Activated naive CD8-positive, alpha-beta T cell treated with anti-CD3 and anti-CD28 coated beads, Interleukin-2, amount 10 ng/mL, durations not matched to agents 7 days and 5 days (primary cell): ENCODE measurements around the gene CDS2. TPM values are rescaled to one million over a fixed set of nuclear protein-coding genes. Genes with fewer than 3 reads are reported as not detected.

Source experiments
- ATAC-seq: fragments of 150-1000 bp; cut with Tn5 transposase; one replicate; pipeline ENCODE4 v1.10.0; 2021; ENCODE audit warnings: low read depth, moderate library complexity
- POLR2A ChIA-PET: fragments of 350-600 bp; sonication (Branson Sonifier 250); formaldehyde crosslinking; loops from one replicate; lab custom pipeline; 2021; ENCODE audit warnings: antibody characterized with exemption; lab: Charles Lee
- DNase-seq: peaks from one replicate; pipeline ENCODE4 v3.0.0; 2021
- H3K27ac Mint-ChIP-seq: one replicate; pipeline ENCODE4 v1.8.0; 2022; ENCODE audit warnings: mild to moderate bottlenecking, mixed read lengths
- H3K27me3 Mint-ChIP-seq: one replicate; pipeline ENCODE4 v1.8.0; 2022; ENCODE audit warnings: mild to moderate bottlenecking, moderate library complexity, mixed read lengths
- H3K36me3 Mint-ChIP-seq: one replicate; pipeline ENCODE4 v1.8.0; 2021; ENCODE audit warnings: mild to moderate bottlenecking, mixed read lengths
- H3K4me1 Mint-ChIP-seq: one replicate; pipeline ENCODE4 v1.8.0; 2021; ENCODE audit warnings: mixed read lengths
- H3K4me3 Mint-ChIP-seq: one replicate; pipeline ENCODE4 v1.8.0; 2022; ENCODE audit warnings: mild to moderate bottlenecking, moderate library complexity, mixed read lengths
- H3K9me3 Mint-ChIP-seq: one replicate; pipeline ENCODE4 v1.8.0; 2021; ENCODE audit warnings: mixed read lengths
- total RNA-seq, 2 experiments: library from RNA; stranded (reverse); gene quantifications; one replicate each; pipeline ENCODE4 v1.2.3, GENCODE V29; 2021

Gene CDS2
- total RNA-seq, 2 experiments from 2014 or later = 59.1 to 59.2 TPM

DNA sequence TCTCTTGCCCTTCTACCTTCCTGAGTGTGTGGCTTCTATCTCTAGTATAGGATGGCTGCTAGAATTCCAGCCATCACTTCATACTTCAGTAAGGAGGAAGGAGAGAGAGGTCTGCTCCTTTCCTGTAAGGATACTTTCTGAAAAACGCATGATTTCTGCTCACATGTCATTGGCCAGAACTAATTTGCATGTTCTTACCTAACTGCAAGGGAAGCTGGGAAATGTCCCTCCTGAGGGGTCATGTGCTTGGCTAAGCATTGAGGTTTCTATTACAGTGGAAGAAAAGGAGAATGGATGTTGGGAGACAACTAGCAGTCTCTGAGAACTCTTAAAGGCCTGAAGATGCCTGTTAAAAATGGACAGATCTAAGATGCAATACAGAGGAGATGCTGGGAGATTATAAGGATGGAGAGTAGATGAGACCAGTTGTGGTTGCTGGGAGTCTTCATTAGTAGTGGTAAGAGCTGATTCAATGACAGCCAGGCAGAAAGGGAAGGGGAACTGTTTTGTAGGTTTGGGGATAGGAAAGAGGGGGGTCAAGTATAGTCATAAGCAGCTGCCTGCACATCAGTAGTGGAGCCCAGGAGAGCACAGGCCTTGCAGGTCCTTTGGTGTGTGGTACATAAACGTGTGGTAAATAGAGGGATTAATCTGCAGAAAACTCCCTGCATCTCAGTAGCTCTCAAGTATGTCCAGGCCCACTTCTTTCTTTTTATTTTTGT, 20.2 kb downstream of the CDS2 start:
- peak overlapping the region; percentile 23 for H3K27ac Mint-ChIP-seq
- ATAC-seq (no peak), DNase-seq (no peak)
- peaks cover 16% of the 10 kb centered on the region for H3K36me3 Mint-ChIP-seq
- H3K27me3 Mint-ChIP-seq = no peaks in the 10 kb centered on the region
- POLR2A ChIA-PET = no interaction called here
- no peak overlapping the region for H3K4me3 Mint-ChIP-seq
- H3K4me1 Mint-ChIP-seq = peaks cover 20% of the 10 kb centered on the region
- no peaks in the 10 kb centered on the region for H3K9me3 Mint-ChIP-seq

- Mint-ChIP-seq H3K9me3 (no peaks in the 10 kb centered on the region), H3K36me3 (peaks cover 17% of the 10 kb centered on the region), H3K27ac (no peak overlapping the region), H3K27me3 (no peaks in the 10 kb centered on the region), H3K4me1 (peaks cover 28% of the 10 kb centered on the region), H3K4me3 (no peak overlapping the region)
- ATAC-seq (no peak), DNase-seq (no peak)
- POLR2A ChIA-PET = no interaction called here
Measured at GRCh38 chr20:5148581-5148980, 21.8 kb downstream of the CDS2 start.

DNA sequence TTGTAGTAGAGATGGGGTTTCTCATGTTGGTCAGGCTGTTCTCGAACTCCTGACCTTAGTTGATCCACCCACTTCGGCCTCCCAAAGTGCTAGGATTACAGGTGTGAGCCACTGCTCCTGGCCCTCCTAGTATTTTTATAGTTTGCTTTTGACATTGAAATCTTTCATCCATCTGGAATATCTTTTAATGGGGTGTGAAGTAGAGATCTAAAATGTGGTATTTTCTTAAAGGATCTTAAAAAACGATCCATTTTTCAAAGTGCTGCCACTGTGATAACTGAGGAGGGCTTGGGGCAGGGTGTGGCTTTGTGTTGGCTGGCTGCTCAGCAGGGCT, 23.1 kb downstream of the CDS2 start:
- no peak for DNase-seq
- ATAC-seq = no peak
- Mint-ChIP-seq H3K9me3 (no peaks in the 10 kb centered on the region), H3K4me1 (peaks cover 36% of the 10 kb centered on the region), H3K36me3 (peaks cover 21% of the 10 kb centered on the region), H3K4me3 (no peak overlapping the region), H3K27ac (no peak overlapping the region), H3K27me3 (no peaks in the 10 kb centered on the region)
- POLR2A ChIA-PET = no interaction called here

DNA sequence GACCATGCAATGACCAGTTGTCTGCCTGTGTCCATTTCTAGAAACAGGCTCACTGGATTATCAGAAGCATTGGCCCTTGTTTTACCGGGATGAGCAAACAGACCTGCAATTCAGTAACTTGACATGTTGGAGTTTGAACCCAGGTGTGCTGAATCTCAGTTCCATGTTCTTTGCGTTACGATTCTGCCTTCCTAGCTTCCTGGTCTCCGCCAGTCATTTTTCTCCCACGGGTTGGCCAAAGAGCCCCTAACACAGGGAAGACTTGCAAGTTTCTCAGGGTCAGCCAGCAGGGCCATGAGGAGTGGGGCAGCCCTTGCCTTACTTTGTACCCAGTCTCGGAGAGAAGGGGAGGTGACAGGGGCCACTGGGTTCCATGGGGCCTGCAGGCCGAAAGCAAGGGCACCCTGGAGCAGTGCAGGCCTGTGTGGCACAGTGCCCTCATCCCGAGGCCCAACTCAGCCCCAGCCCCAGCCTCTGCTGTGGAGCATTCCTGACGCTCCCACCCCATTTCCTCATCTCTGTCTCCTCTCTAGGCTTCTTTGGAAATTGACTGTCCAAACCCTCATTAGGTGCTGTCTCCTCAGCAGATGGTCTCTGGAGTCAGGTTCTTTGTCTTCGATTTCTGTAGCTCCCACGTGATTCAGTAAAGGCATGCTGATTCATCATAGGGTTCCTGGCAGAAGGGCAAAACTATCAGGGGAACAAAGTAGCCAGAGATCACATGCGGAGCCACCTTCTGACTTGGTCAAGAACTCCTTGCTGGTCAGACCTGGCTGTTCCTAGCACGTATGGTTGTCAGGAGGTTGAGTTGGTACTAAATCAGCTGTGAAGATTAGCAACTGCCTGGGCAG, 23.6 kb downstream of the CDS2 start:
- Mint-ChIP-seq H3K36me3 (peaks cover 21% of the 10 kb centered on the region), H3K4me3 (no peak overlapping the region), H3K27me3 (no peaks in the 10 kb centered on the region), H3K27ac (no peak overlapping the region), H3K9me3 (no peaks in the 10 kb centered on the region), H3K4me1 (peaks cover 34% of the 10 kb centered on the region)
- no peak for DNase-seq
- POLR2A ChIA-PET = no interaction called here
- no peak for ATAC-seq

DNA sequence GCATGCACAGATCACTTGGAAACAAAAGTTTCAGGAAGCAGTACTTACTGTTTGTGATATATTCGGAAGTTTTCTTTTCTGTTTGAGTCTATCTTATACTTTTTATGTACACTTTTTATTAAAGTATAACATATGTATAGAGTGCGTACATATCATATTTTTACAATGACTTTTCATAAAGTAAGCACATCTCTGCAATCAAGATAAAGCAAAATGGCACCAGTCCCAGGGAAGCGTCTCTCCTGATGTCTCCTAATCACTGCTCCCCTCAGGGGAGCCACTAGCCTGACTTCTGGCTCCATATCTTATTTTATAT, 26.3 kb downstream of the CDS2 start:
- Mint-ChIP-seq H3K27ac (no peak overlapping the region), H3K36me3 (peaks cover 22% of the 10 kb centered on the region), H3K4me3 (no peak overlapping the region), H3K4me1 (peaks cover 30% of the 10 kb centered on the region), H3K27me3 (no peaks in the 10 kb centered on the region), H3K9me3 (no peaks in the 10 kb centered on the region)
- ATAC-seq (no peak), DNase-seq (no peak)
- POLR2A ChIA-PET = no interaction called here

DNA sequence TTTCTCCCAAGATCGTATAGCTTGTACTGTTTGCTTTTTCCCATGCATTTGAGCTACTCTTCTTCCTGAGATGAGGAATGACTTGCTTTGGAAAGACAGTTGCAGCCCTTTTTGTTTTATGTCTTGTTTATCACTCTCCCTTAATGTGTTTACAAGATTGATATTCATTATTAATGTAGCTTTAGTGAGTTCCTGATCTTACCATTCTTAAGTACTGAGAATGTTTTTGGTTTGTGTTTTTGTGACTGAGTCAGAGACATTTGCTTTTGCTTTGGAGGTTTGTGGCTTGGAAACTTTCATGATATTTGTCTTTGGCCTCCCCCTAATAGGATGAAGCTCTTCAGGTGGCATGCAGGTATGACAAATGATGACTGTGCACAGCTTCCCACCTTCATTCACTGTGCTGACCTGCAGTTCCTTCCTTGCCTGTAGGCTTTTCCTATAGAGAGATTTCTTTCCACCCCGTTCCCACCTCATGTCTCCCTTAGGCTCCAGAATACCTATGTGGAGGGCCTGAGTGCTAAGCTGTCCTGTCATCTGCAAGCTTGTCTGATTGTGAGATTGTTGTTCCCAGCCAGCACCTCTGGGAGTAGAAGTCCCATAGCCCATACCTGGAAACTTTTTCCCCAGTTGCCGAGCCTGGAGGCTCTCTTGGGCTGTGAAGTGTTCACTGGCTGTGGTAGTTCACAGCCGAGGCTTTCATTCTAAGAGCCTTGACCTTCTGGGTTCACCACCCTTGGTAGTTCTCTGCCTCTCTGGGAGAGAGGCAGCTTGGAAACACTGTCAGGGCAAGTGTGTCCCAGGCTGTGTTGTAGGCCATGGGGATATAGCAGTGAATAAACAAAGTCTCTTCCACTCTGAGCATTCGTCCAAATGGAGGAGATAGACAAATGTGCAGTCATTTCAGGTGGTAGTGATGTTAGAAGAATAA, 27.1 kb downstream of the CDS2 start:
- no peak overlapping the region for H3K4me3 Mint-ChIP-seq
- no peak for ATAC-seq
- peaks cover 22% of the 10 kb centered on the region for H3K36me3 Mint-ChIP-seq
- no peak overlapping the region for H3K27ac Mint-ChIP-seq
- H3K27me3 Mint-ChIP-seq = no peaks in the 10 kb centered on the region
- H3K9me3 Mint-ChIP-seq = no peaks in the 10 kb centered on the region
- DNase-seq = no peak
- POLR2A ChIA-PET = no interaction called here
- peaks cover 28% of the 10 kb centered on the region for H3K4me1 Mint-ChIP-seq

DNA sequence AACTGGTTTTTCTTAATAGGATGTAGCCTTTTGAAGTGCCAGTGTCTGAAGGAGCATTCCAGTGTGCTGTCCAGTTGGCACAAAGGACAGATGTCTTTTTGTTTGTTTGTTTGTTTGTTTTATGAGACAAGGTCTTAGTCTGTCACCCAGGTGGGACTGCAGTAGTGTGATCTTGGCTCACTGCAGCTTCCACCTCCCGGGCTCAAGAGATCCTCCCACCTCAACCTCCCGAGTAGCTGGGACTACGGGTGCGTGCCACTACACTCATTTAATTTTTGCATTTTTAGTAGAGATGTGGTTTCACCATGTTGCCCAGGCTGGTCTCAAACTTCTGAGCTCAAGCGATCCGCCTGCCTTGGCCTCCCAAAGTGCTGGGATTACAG, 27.7 kb downstream of the CDS2 start:
- no peak overlapping the region for H3K27ac Mint-ChIP-seq
- DNase-seq (no peak), ATAC-seq (no peak)
- POLR2A ChIA-PET = no interaction called here
- no peaks in the 10 kb centered on the region for H3K27me3 Mint-ChIP-seq
- H3K4me3 Mint-ChIP-seq = no peak overlapping the region
- no peaks in the 10 kb centered on the region for H3K9me3 Mint-ChIP-seq
- peaks cover 22% of the 10 kb centered on the region for H3K36me3 Mint-ChIP-seq
- peaks cover 28% of the 10 kb centered on the region for H3K4me1 Mint-ChIP-seq

DNA sequence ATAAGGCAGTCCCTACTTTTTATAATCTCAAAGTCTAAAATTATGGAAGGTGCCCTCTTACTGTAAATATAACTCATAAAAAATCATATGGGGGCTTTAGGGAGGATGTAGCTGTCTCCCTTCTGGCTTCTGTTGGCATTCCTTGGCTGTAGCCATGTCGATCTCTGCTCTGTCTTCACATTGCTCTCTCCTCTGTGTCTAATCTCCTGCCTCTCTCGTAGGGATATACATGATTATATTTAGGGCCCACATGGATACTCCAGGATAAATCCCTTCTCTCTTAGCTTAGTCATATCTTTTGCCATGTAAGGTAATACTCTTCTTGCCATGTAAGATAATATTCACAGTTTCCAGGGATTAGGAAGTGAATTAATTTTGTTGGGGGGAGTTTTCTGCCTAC, 28.6 kb downstream of the CDS2 start:
- POLR2A ChIA-PET = no interaction called here
- Mint-ChIP-seq H3K4me3 (no peak overlapping the region), H3K9me3 (no peaks in the 10 kb centered on the region), H3K27me3 (no peaks in the 10 kb centered on the region), H3K4me1 (peaks cover 28% of the 10 kb centered on the region), H3K36me3 (peaks cover 22% of the 10 kb centered on the region), H3K27ac (no peak overlapping the region)
- ATAC-seq (no peak), DNase-seq (no peak)

- H3K4me1 Mint-ChIP-seq = peaks cover 33% of the 10 kb centered on the region
- H3K27me3 Mint-ChIP-seq = no peaks in the 10 kb centered on the region
- no peak overlapping the region for H3K4me3 Mint-ChIP-seq
- ATAC-seq (no peak), DNase-seq (no peak)
- H3K9me3 Mint-ChIP-seq = no peaks in the 10 kb centered on the region
- peaks cover 24% of the 10 kb centered on the region for H3K36me3 Mint-ChIP-seq
- H3K27ac Mint-ChIP-seq = peak overlapping the region; percentile 11
- POLR2A ChIA-PET = no interaction called here
Measured at GRCh38 chr20:5156675-5157448, 30.1 kb downstream of the CDS2 start.

GRCh38 chr20:5159928-5160327, 33.1 kb downstream of the CDS2 start:
- no peak overlapping the region for H3K4me3 Mint-ChIP-seq

DNA sequence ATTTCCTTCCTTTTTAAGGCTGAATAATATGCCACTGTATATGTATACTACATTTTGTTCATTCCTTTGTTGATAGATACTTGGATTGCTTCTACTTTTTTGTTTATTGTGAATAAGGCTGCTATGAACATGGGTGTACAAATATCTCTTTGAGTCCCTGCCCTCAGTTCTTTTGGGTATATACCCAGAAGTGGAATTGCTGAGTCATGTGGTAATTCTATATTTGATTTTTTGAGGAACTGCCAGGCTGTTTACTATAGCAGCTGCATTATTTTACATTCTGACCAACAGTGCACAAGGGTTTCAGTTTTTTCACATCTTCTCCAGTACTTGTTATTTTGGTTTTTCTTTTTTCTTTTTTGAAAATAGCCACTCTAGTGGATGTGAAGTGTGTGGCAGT, 34.1 kb downstream of the CDS2 start:
- Mint-ChIP-seq H3K4me3 (no peak overlapping the region), H3K9me3 (no peaks in the 10 kb centered on the region), H3K27ac (no peak overlapping the region), H3K4me1 (peaks cover 21% of the 10 kb centered on the region), H3K27me3 (no peaks in the 10 kb centered on the region), H3K36me3 (peaks cover 15% of the 10 kb centered on the region)
- DNase-seq (no peak), ATAC-seq (no peak)
- POLR2A ChIA-PET = no interaction called here

More at GRCh38 chr20:5159928-5160327, 33.1 kb downstream of the CDS2 start:
- peaks cover 23% of the 10 kb centered on the region for H3K4me1 Mint-ChIP-seq
- H3K36me3 Mint-ChIP-seq = peaks cover 19% of the 10 kb centered on the region
- no peaks in the 10 kb centered on the region for H3K9me3 Mint-ChIP-seq
- H3K27ac Mint-ChIP-seq = no peak overlapping the region
- POLR2A ChIA-PET = no interaction called here
- no peak for ATAC-seq
- no peak for DNase-seq
- no peaks in the 10 kb centered on the region for H3K27me3 Mint-ChIP-seq

DNA sequence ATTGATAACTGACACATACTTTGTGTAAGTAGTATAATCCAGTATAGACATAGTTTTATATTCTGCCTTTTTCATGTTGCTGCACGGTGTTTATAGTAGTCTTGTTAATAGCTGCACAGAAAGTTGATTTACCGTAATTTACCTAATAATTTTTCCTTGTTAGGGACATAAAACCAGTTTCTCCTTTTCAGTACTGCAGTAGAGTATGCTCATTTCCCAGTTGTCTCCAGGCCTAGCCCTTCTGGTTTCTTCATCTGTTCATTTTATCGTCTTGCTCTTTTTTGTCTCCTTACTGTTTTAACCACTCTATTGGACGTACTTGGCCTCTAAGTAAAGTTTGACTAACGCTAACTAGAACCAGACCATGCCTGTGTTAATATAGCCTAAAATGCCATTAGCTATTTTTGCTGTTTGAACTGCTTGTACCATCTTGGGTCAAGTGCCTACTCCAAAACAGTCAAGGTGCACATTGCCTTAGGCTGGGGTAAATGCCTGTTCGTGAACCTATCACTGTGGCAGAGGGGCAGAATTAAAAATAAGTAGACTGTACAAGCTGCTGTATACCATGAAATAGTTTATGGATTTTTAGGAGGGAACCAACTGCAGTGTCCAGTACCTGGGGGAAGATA, 34.8 kb downstream of the CDS2 start:
- POLR2A ChIA-PET = no interaction called here
- Mint-ChIP-seq H3K4me1 (peaks cover 23% of the 10 kb centered on the region), H3K9me3 (no peaks in the 10 kb centered on the region), H3K27me3 (no peaks in the 10 kb centered on the region), H3K36me3 (peaks cover 10% of the 10 kb centered on the region), H3K27ac (no peak overlapping the region), H3K4me3 (no peak overlapping the region)
- no peak for ATAC-seq
- no peak for DNase-seq
